Measurements from ENCODE around the gene SLC37A2. TPM values are rescaled to one million over a fixed set of nuclear protein-coding genes. Genes with fewer than 3 reads are reported as not detected.

SLC37A2 gene
- total RNA-seq, 1 donor = 0.27 TPM

- DNase-seq (ENCODE audit: low read depth in 2 of 3, low spot score in 2 of 3) = peak in 2 of 3 donors; percentile 89 to 95
These were observed 7.7 kb downstream of the SLC37A2 start for GRCh38 chr11:125070699-125071254.

GRCh38 chr11:125071435-125071834 lies 8.3 kb downstream of the SLC37A2 start:
- no peak for DNase-seq (ENCODE audit: low read depth in 2 of 3, low spot score in 2 of 3)

- no peak for DNase-seq (ENCODE audit: low read depth in 2 of 3, low spot score in 2 of 3)
These were observed 8.7 kb downstream of the SLC37A2 start for GRCh38 chr11:125071846-125072217.

- DNase-seq (ENCODE audit: low read depth in 2 of 3, low spot score in 2 of 3) = no peak
These were observed 9.3 kb downstream of the SLC37A2 start for GRCh38 chr11:125072218-125072960.

GRCh38 chr11:125072961-125073590 lies 10.0 kb downstream of the SLC37A2 start:
- no peak for DNase-seq (ENCODE audit: low read depth in 2 of 3, low spot score in 2 of 3)

- no peak for DNase-seq (ENCODE audit: low read depth in 2 of 3, low spot score in 2 of 3)
These were observed 10.7 kb downstream of the SLC37A2 start for GRCh38 chr11:125073616-125074483.

- DNase-seq (ENCODE audit: low read depth in 2 of 3, low spot score in 2 of 3) = no peak
These were observed 11.6 kb downstream of the SLC37A2 start for GRCh38 chr11:125074511-125075241.

- no peak for DNase-seq (ENCODE audit: low read depth in 2 of 3, low spot score in 2 of 3)
These were observed 12.1 kb downstream of the SLC37A2 start for GRCh38 chr11:125075242-125075625.

- DNase-seq (ENCODE audit: low read depth in 2 of 3, low spot score in 2 of 3) = no peak
These were observed 12.8 kb downstream of the SLC37A2 start for GRCh38 chr11:125075900-125076317.

- no peak for DNase-seq (ENCODE audit: low read depth in 2 of 3, low spot score in 2 of 3)
These were observed 13.4 kb downstream of the SLC37A2 start for GRCh38 chr11:125076378-125076945.

GRCh38 chr11:125078016-125078415 lies 14.9 kb downstream of the SLC37A2 start:
- no peak for DNase-seq (ENCODE audit: low read depth in 2 of 3, low spot score in 2 of 3)

- no peak for DNase-seq (ENCODE audit: low read depth in 2 of 3, low spot score in 2 of 3)
These were observed 15.5 kb downstream of the SLC37A2 start for GRCh38 chr11:125078516-125079140.

- DNase-seq (ENCODE audit: low read depth in 2 of 3, low spot score in 2 of 3) = no peak
These were observed 16.2 kb downstream of the SLC37A2 start for GRCh38 chr11:125079151-125079877.

- DNase-seq (ENCODE audit: low read depth in 2 of 3, low spot score in 2 of 3) = no peak
These were observed 16.9 kb downstream of the SLC37A2 start for GRCh38 chr11:125079878-125080530.

- DNase-seq (ENCODE audit: low read depth in 2 of 3, low spot score in 2 of 3) = no peak
These were observed 17.4 kb downstream of the SLC37A2 start for GRCh38 chr11:125080531-125080911.

- DNase-seq (ENCODE audit: low read depth in 2 of 3, low spot score in 2 of 3) = no peak
These were observed 18.1 kb downstream of the SLC37A2 start for GRCh38 chr11:125081098-125081798.

- DNase-seq (ENCODE audit: low read depth in 2 of 3, low spot score in 2 of 3) = no peak
These were observed 18.9 kb downstream of the SLC37A2 start for GRCh38 chr11:125082040-125082439.

All from hematopoietic multipotent progenitor cell (in vitro differentiated cells).